ENCODE measurements around the gene MXD1.

GRCh38 chr2:69959425-69959824, 44.5 kb downstream of the MXD1 start:
- TF ChIP-seq, protein P1, sequence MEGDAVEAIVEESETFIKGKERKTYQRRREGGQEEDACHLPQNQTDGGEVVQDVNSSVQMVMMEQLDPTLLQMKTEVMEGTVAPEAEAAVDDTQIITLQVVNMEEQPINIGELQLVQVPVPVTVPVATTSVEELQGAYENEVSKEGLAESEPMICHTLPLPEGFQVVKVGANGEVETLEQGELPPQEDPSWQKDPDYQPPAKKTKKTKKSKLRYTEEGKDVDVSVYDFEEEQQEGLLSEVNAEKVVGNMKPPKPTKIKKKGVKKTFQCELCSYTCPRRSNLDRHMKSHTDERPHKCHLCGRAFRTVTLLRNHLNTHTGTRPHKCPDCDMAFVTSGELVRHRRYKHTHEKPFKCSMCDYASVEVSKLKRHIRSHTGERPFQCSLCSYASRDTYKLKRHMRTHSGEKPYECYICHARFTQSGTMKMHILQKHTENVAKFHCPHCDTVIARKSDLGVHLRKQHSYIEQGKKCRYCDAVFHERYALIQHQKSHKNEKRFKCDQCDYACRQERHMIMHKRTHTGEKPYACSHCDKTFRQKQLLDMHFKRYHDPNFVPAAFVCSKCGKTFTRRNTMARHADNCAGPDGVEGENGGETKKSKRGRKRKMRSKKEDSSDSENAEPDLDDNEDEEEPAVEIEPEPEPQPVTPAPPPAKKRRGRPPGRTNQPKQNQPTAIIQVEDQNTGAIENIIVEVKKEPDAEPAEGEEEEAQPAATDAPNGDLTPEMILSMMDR (IDR thresholded peaks at IDR 0.05), result no peak
- TF ChIP-seq ZBTB21 (CRISPR knock-in tag; IDR thresholded peaks at IDR 0.05; ENCODE audit: borderline replicate concordance) (no peak), CREB1 (CRISPR knock-in tag; IDR thresholded peaks at IDR 0.05) (no peak), GABPB1 (CRISPR knock-in tag; IDR thresholded peaks at IDR 0.05) (no peak), ATF2 (CRISPR knock-in tag; IDR thresholded peaks at IDR 0.05; ENCODE audit: borderline replicate concordance, low read depth) (no peak), TP53 (CRISPR knock-in tag; IDR thresholded peaks at IDR 0.05) (no peak), NR3C1 (CRISPR knock-in tag; conservative IDR thresholded peaks at IDR 0.05; ENCODE audit: low read depth) (no peak), TEAD4 (CRISPR knock-in tag; IDR thresholded peaks at IDR 0.05) (no peak)
- TF ChIP-seq, protein P2, sequence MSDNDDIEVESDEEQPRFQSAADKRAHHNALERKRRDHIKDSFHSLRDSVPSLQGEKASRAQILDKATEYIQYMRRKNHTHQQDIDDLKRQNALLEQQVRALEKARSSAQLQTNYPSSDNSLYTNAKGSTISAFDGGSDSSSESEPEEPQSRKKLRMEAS (CRISPR knock-in tag; IDR thresholded peaks at IDR 0.05), result no peak
- TF ChIP-seq, protein P3, sequence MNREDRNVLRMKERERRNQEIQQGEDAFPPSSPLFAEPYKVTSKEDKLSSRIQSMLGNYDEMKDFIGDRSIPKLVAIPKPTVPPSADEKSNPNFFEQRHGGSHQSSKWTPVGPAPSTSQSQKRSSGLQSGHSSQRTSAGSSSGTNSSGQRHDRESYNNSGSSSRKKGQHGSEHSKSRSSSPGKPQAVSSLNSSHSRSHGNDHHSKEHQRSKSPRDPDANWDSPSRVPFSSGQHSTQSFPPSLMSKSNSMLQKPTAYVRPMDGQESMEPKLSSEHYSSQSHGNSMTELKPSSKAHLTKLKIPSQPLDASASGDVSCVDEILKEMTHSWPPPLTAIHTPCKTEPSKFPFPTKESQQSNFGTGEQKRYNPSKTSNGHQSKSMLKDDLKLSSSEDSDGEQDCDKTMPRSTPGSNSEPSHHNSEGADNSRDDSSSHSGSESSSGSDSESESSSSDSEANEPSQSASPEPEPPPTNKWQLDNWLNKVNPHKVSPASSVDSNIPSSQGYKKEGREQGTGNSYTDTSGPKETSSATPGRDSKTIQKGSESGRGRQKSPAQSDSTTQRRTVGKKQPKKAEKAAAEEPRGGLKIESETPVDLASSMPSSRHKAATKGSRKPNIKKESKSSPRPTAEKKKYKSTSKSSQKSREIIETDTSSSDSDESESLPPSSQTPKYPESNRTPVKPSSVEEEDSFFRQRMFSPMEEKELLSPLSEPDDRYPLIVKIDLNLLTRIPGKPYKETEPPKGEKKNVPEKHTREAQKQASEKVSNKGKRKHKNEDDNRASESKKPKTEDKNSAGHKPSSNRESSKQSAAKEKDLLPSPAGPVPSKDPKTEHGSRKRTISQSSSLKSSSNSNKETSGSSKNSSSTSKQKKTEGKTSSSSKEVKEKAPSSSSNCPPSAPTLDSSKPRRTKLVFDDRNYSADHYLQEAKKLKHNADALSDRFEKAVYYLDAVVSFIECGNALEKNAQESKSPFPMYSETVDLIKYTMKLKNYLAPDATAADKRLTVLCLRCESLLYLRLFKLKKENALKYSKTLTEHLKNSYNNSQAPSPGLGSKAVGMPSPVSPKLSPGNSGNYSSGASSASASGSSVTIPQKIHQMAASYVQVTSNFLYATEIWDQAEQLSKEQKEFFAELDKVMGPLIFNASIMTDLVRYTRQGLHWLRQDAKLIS (CRISPR knock-in tag; IDR thresholded peaks at IDR 0.05; ENCODE audit: borderline replicate concordance), result no peak
- TF ChIP-seq, protein P4, sequence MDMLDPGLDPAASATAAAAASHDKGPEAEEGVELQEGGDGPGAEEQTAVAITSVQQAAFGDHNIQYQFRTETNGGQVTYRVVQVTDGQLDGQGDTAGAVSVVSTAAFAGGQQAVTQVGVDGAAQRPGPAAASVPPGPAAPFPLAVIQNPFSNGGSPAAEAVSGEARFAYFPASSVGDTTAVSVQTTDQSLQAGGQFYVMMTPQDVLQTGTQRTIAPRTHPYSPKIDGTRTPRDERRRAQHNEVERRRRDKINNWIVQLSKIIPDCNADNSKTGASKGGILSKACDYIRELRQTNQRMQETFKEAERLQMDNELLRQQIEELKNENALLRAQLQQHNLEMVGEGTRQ (CRISPR knock-in tag; IDR thresholded peaks at IDR 0.05), result no peak

Data from WTC11 (cell line).